ENCODE results near the gene CCDC33.

The CCDC33 gene

DNA sequence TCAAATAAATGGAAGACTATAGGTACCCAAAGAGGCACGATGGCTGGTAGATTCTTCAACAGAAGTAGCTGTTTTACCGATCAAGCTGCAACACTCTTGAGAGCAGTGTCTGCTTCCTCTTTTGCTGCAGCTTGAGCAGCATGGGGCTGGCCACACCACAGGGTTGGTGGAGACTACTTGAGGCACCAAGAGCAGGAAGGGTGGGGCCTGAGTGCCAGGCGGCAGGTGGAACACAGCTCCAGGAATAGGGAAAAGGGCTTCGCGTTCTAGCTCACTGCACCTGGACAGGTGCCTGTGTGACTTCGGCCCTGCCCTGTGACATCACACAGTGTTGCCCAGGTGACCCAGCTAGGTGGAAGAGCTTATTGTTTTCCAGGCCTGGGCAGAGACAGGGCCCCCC lies at the start of gene CCDC33:
TSS of gene CCDC33 (plus strand) at position 365 of the 400 bp plus-strand sequence. CDS start 394 bp downstream, outside the sequence.
- DNase-seq (ENCODE audit: extremely low read depth, low read depth) = no peak
- TF ChIP-seq CTCF (IDR thresholded peaks at IDR 0.05; ENCODE audit: low read depth, low read length, missing control alignments) = no peak

DNA sequence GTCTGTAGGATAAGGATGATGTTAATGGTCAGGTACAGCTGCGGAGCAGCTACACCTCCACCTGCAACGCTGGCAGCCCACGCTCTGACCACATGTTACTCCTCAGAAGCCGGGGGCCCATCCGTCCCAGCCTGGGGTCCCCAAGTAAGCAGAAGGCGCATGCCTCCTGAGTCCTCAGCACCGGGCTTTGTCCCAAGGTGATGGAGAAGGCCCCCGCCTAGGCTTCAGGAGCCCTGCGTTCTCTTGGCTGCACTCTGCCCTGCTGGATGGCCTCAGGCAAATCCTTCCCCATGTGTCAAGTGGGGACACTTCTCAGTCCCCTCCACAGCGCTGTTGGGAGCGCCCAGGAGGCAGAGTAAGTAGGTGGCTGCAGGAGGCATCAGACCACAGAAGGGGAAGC lies 47.9 kb upstream of the CCDC33 start:
- no peak overlapping the region for H3K4me3 ChIP-seq (replicated peaks; ENCODE audit: low read depth, low read length)
- DNase-seq (ENCODE audit: extremely low read depth, low read depth) = no peak
- TF ChIP-seq CTCF (IDR thresholded peaks at IDR 0.05; ENCODE audit: low read depth, low read length, missing control alignments) = no peak

More for the DNA sequence above, at the start of gene CCDC33:
- H3K4me3 ChIP-seq (replicated peaks; ENCODE audit: low read depth, low read length) = no peak within 1 kb of the TSS

DNA sequence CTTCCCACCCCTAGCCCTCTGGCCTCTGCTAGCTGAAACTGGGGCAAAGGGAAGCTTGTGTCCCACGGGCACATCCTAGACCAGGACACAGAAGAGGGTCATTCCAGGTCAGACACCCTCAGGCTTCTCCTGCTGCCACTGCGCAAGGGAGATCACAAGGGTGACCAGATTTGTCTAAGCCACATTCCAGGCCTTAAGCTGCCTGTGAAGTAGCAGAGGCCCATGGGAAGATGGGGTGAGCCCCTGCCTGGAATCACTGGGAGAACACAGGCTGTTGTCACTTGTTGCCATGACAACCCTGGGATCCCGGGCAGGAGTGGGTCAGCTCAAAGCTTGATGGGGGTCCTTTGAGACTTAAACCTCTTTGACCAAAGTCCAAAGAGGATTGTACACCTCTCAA lies 44.3 kb upstream of the CCDC33 start:
- no peak overlapping the region for H3K4me3 ChIP-seq (replicated peaks; ENCODE audit: low read depth, low read length)
- no peak for DNase-seq (ENCODE audit: extremely low read depth, low read depth)
- no peak for TF ChIP-seq CTCF (IDR thresholded peaks at IDR 0.05; ENCODE audit: low read depth, low read length, missing control alignments)

DNA sequence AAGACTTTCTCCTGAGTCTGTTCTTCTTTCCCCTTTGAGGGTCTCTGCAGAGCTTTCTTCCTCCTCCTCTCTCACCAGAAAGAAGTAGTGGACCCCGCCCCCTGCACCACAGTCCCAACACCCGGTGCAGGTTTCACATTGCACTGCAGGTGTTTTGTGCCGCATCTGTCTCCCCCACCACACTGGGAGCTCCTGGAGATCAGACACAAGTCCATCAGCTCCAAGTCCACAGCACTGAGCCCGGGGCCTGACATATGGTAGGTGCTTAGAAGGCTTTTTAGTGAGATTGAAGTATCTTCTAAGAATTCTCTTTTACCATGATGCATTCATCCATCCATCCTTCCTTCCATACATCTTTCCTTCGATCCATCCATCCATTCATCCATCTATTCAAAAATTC lies 43.4 kb upstream of the CCDC33 start:
- no peak for DNase-seq (ENCODE audit: extremely low read depth, low read depth)
- H3K4me3 ChIP-seq (replicated peaks; ENCODE audit: low read depth, low read length) = no peak overlapping the region
- no peak for TF ChIP-seq CTCF (IDR thresholded peaks at IDR 0.05; ENCODE audit: low read depth, low read length, missing control alignments)

GRCh38 chr15:74193299-74193718 lies 42.8 kb upstream of the CCDC33 start:
- no peak overlapping the region for H3K4me3 ChIP-seq (replicated peaks; ENCODE audit: low read depth, low read length)
- no peak for DNase-seq (ENCODE audit: extremely low read depth, low read depth)
- no peak for TF ChIP-seq CTCF (IDR thresholded peaks at IDR 0.05; ENCODE audit: low read depth, low read length, missing control alignments)

- TF ChIP-seq CTCF (IDR thresholded peaks at IDR 0.05; ENCODE audit: low read depth, low read length, missing control alignments) = no peak
- no peak for DNase-seq (ENCODE audit: extremely low read depth, low read depth)
- no peak overlapping the region for H3K4me3 ChIP-seq (replicated peaks; ENCODE audit: low read depth, low read length)
Observed at GRCh38 chr15:74193905-74194304, 42.2 kb upstream of the CCDC33 start.
